ENCODE results near the gene POU4F3. TPM values are rescaled to one million over a fixed set of nuclear protein-coding genes. Genes with fewer than 3 reads are reported as not detected.

The POU4F3 gene
- total and polyA plus RNA-seq, 2 experiments from 2014 or later, result 0.15 TPM; not detected in 1

GRCh38 chr5:146376821-146377220, 38.2 kb downstream of the POU4F3 start:
- Histone ChIP-seq H3K4me1 (ENCODE audit: low read depth) (no peaks in the 10 kb centered on the region), H3K4me3 (no peak overlapping the region), H3K27ac (no peak overlapping the region), H3K9me3 (ENCODE audit: low read depth) (no peaks in the 10 kb centered on the region), H3K36me3 (no peaks in the 10 kb centered on the region), H3K27me3 (peaks cover 8% of the 10 kb centered on the region)
- TF ChIP-seq CTCF (IDR thresholded peaks at IDR 0.05; ENCODE audit: low read depth, low read length), result no peak
- DNase-seq (ENCODE audit: low read depth in 1 of 2, low spot score in 1 of 2), result no peak

GRCh38 chr5:146378986-146379385, 40.3 kb downstream of the POU4F3 start:
- no peaks in the 10 kb centered on the region for H3K9me3 ChIP-seq (ENCODE audit: low read depth)
- no peak overlapping the region for H3K27ac ChIP-seq
- DNase-seq (ENCODE audit: low read depth in 1 of 2, low spot score in 1 of 2), result no peak
- no peaks in the 10 kb centered on the region for H3K4me1 ChIP-seq (ENCODE audit: low read depth)
- no peak for TF ChIP-seq CTCF (IDR thresholded peaks at IDR 0.05; ENCODE audit: low read depth, low read length)
- no peak overlapping the region for H3K4me3 ChIP-seq
- H3K36me3 ChIP-seq, result no peaks in the 10 kb centered on the region
- peaks cover 8% of the 10 kb centered on the region for H3K27me3 ChIP-seq

GRCh38 chr5:146380714-146381113, 42.1 kb downstream of the POU4F3 start:
- no peaks in the 10 kb centered on the region for H3K36me3 ChIP-seq
- no peak overlapping the region for H3K4me3 ChIP-seq
- no peak for DNase-seq (ENCODE audit: low read depth in 1 of 2, low spot score in 1 of 2)
- TF ChIP-seq CTCF (IDR thresholded peaks at IDR 0.05; ENCODE audit: low read depth, low read length), result no peak
- H3K9me3 ChIP-seq (ENCODE audit: low read depth), result no peaks in the 10 kb centered on the region
- no peaks in the 10 kb centered on the region for H3K4me1 ChIP-seq (ENCODE audit: low read depth)
- peaks cover 2% of the 10 kb centered on the region for H3K27me3 ChIP-seq
- H3K27ac ChIP-seq, result no peak overlapping the region

GRCh38 chr5:146388386-146388785, 49.7 kb downstream of the POU4F3 start:
- Histone ChIP-seq H3K4me1 (ENCODE audit: low read depth) (peaks cover 5% of the 10 kb centered on the region), H3K27me3 (peaks cover 9% of the 10 kb centered on the region), H3K36me3 (no peaks in the 10 kb centered on the region), H3K4me3 (no peak overlapping the region), H3K9me3 (ENCODE audit: low read depth) (no peaks in the 10 kb centered on the region), H3K27ac (no peak overlapping the region)
- TF ChIP-seq CTCF (IDR thresholded peaks at IDR 0.05; ENCODE audit: low read depth, low read length), result no peak
- DNase-seq (ENCODE audit: low read depth in 1 of 2, low spot score in 1 of 2), result peak; percentile 22 to 29

GRCh38 chr5:146390469-146390868, 51.8 kb downstream of the POU4F3 start:
- H3K36me3 ChIP-seq, result no peaks in the 10 kb centered on the region
- TF ChIP-seq CTCF (IDR thresholded peaks at IDR 0.05; ENCODE audit: low read depth, low read length), result no peak
- H3K4me1 ChIP-seq (ENCODE audit: low read depth), result peaks cover 5% of the 10 kb centered on the region
- H3K9me3 ChIP-seq (ENCODE audit: low read depth), result no peaks in the 10 kb centered on the region
- no peak overlapping the region for H3K4me3 ChIP-seq
- H3K27ac ChIP-seq, result no peak overlapping the region
- peaks cover 6% of the 10 kb centered on the region for H3K27me3 ChIP-seq
- DNase-seq (ENCODE audit: low read depth in 1 of 2, low spot score in 1 of 2), result no peak

Other genes with a start within 250 kb of the POU4F3 start
- gene PLAC8L1, start 233.3 kb upstream of the POU4F3 start, total RNA-seq, result not detected in 2 replicates
- gene PLAC8L1, start 233.3 kb upstream of the POU4F3 start, polyA plus RNA-seq, result 1.1 and 1.2 TPM in 2 replicates
- 62.5 and 83.0 TPM in 2 replicates for gene LARS1, start 156.2 kb upstream of the POU4F3 start, total RNA-seq
- gene LARS1, start 156.2 kb upstream of the POU4F3 start, polyA plus RNA-seq, result 84.7 and 115 TPM in 2 replicates
- 13.8 and 23.6 TPM in 2 replicates for gene RBM27, start 135.2 kb upstream of the POU4F3 start, total RNA-seq
- 3.4 and 5.8 TPM in 2 replicates for gene RBM27, start 135.2 kb upstream of the POU4F3 start, polyA plus RNA-seq
- gene TCERG1, start 108.5 kb downstream of the POU4F3 start, total RNA-seq, result 48.0 and 122 TPM in 2 replicates
- gene TCERG1, start 108.5 kb downstream of the POU4F3 start, polyA plus RNA-seq, result 80.8 and 118 TPM in 2 replicates
- not detected in 2 replicates for gene GPR151, start 177.4 kb downstream of the POU4F3 start, total RNA-seq
- not detected in 2 replicates for gene GPR151, start 177.4 kb downstream of the POU4F3 start, polyA plus RNA-seq

Data from cardiac muscle cell (in vitro differentiated cells and primary cell).